Left ventricle myocardium superior (tissue), 1 donor: ENCODE measurements around the gene HHIPL2. TPM values are rescaled to one million over a fixed set of nuclear protein-coding genes. Genes with fewer than 3 reads are reported as not detected.
"Not testable (repeated sequence)": the region's sequence is repeated elsewhere in the genome, so short reads cannot be mapped to it uniquely, and the experiment has no call there.

Experiments
- ATAC-seq: fragments of 200-7000 bp; cut with Tn5 transposase; one replicate; pipeline ENCODE4 v1.9.1; 2020; ENCODE audit warnings: mild to moderate bottlenecking, moderate library complexity
- DNase-seq: peaks from one replicate; pipeline ENCODE4 v3.0.0-alpha.2; 2020
- intact Hi-C: fragments of 100-400 bp; cut with micrococcal nuclease; formaldehyde crosslinking; loops from one replicate; pipeline ENCODE4 v1.11.0; 2022
- total RNA-seq: library from RNA; stranded (reverse); fragmentation: NEBNext Ultra II Directional; extraction: Animal tissue kit (Norgen Biotek cat#: 25700); gene quantifications from one replicate; pipeline ENCODE4 v1.2.1, GENCODE V29; 2021
- donor health status: DM: no; HTN: yes; CAD: no; lungs with severe emphysema.

Gene HHIPL2
- total RNA-seq, 1 donor from 2014 or later: not detected

GRCh38 chr1:222546091-222546490 is 1.8 kb downstream of the HHIPL2 start:
- DNase-seq (no peak), ATAC-seq (no peak)
- intact Hi-C loops: no loop called here

- intact Hi-C loops: no loop called here
- DNase-seq: no peak
- ATAC-seq: no peak
Measured at GRCh38 chr1:222543817-222544216, 4.1 kb downstream of the HHIPL2 start.

- DNase-seq (no peak), ATAC-seq (no peak)
- intact Hi-C loops: no loop called here
Measured at GRCh38 chr1:222540598-222540995, 7.3 kb downstream of the HHIPL2 start.

- DNase-seq (no peak), ATAC-seq (no peak)
Measured at GRCh38 chr1:222539951-222540597, 7.8 kb downstream of the HHIPL2 start.

GRCh38 chr1:222535455-222535854 is 12.4 kb downstream of the HHIPL2 start:
- DNase-seq (no peak), ATAC-seq (no peak)
- intact Hi-C loops: no loop called here

More at GRCh38 chr1:222539951-222540597, 7.8 kb downstream of the HHIPL2 start:
- intact Hi-C loops: no loop called here

GRCh38 chr1:222530852-222531251 is 17.1 kb downstream of the HHIPL2 start:
- intact Hi-C loops: no loop called here
- ATAC-seq (no peak), DNase-seq (no peak)

- no peak for ATAC-seq
Measured at GRCh38 chr1:222529916-222530315, 18.0 kb downstream of the HHIPL2 start.

GRCh38 chr1:222529181-222529580 is 18.7 kb downstream of the HHIPL2 start:
- no peak for ATAC-seq
- no peak for DNase-seq
- intact Hi-C loops: no loop called here

More at GRCh38 chr1:222529916-222530315, 18.0 kb downstream of the HHIPL2 start:
- intact Hi-C loops: no loop called here
- DNase-seq: no peak

GRCh38 chr1:222525951-222526350 is 22.0 kb downstream of the HHIPL2 start:
- DNase-seq (no peak), ATAC-seq (no peak)
- intact Hi-C loops: no loop called here

GRCh38 chr1:222523852-222524251 is 24.1 kb downstream of the HHIPL2 start:
- ATAC-seq (no peak), DNase-seq (no peak)
- intact Hi-C loops: no loop called here

GRCh38 chr1:222522105-222522915 is 25.6 kb downstream of the HHIPL2 start:
- DNase-seq (no peak), ATAC-seq (no peak)
- intact Hi-C loops: no loop called here

- intact Hi-C loops: no loop called here
- DNase-seq (no peak), ATAC-seq (no peak)
Measured at GRCh38 chr1:222521299-222522104, 26.4 kb downstream of the HHIPL2 start.

GRCh38 chr1:222489496-222489895 is 58.4 kb downstream of the HHIPL2 start:
- DNase-seq, ATAC-seq, intact Hi-C loops: not testable (repeated sequence)

- DNase-seq, ATAC-seq, intact Hi-C loops: not testable (repeated sequence)
Measured at GRCh38 chr1:222487774-222488173, 60.1 kb downstream of the HHIPL2 start.

GRCh38 chr1:222484005-222484404 is 63.9 kb downstream of the HHIPL2 start:
- intact Hi-C loops, DNase-seq, ATAC-seq: not testable (repeated sequence)

GRCh38 chr1:222479567-222479966 is 68.3 kb downstream of the HHIPL2 start:
- intact Hi-C loops, DNase-seq, ATAC-seq: not testable (repeated sequence)

- intact Hi-C loops, DNase-seq, ATAC-seq: not testable (repeated sequence)
Measured at GRCh38 chr1:222476436-222476835, 71.5 kb downstream of the HHIPL2 start.

- intact Hi-C loops, DNase-seq, ATAC-seq: not testable (repeated sequence)
Measured at GRCh38 chr1:222473717-222474116, 74.2 kb downstream of the HHIPL2 start.

- DNase-seq, intact Hi-C loops, ATAC-seq: not testable (repeated sequence)
Measured at GRCh38 chr1:222472776-222473540, 74.9 kb downstream of the HHIPL2 start.
